GM12892 (cell line): ENCODE measurements around the gene TIMM29. TPM values are rescaled to one million over a fixed set of nuclear protein-coding genes. Genes with fewer than 3 reads are reported as not detected.
A peak's percentile ranks its signal among the peaks of the same experiment; 100 is the strongest.

Experiments used
- DNase-seq: peaks from one replicate; pipeline ENCODE4 v3.0.0; 2011; ENCODE audit not compliant: insufficient read length
- FAIRE-seq: peaks from 2 replicates; lab custom pipeline; 2011; peaks lifted over from hg19 to GRCh38; lab: Jason Lieb, UNC
- POLR2A ChIP-seq: IDR thresholded peaks from 2 replicates; pipeline ENCODE4 v1.6.1; 2011; ENCODE audit warnings: low read depth, low read length, control low read depth
- POLR2AphosphoS5 ChIP-seq: IDR thresholded peaks from 2 replicates; pipeline ENCODE4 v1.6.1; 2011; ENCODE audit warnings: low read depth, low read length, control low read depth
- TAF1 ChIP-seq: IDR thresholded peaks from 2 replicates; pipeline ENCODE4 v1.6.1; 2011; ENCODE audit warnings: low read depth, mild to moderate bottlenecking, control low read depth, low read length, borderline replicate concordance
- polyA plus RNA-seq: library from polyadenylated mRNA; unstranded; fragments of >200 nt; gene quantifications from one replicate; pipeline ENCODE4 v1.2.1, GENCODE V29; 2012; ENCODE audit warnings: missing spikeins, inconsistent platforms; ENCODE audit not compliant: missing spikeins

The TIMM29 gene
- 12.4 TPM for polyA plus RNA-seq

DNA sequence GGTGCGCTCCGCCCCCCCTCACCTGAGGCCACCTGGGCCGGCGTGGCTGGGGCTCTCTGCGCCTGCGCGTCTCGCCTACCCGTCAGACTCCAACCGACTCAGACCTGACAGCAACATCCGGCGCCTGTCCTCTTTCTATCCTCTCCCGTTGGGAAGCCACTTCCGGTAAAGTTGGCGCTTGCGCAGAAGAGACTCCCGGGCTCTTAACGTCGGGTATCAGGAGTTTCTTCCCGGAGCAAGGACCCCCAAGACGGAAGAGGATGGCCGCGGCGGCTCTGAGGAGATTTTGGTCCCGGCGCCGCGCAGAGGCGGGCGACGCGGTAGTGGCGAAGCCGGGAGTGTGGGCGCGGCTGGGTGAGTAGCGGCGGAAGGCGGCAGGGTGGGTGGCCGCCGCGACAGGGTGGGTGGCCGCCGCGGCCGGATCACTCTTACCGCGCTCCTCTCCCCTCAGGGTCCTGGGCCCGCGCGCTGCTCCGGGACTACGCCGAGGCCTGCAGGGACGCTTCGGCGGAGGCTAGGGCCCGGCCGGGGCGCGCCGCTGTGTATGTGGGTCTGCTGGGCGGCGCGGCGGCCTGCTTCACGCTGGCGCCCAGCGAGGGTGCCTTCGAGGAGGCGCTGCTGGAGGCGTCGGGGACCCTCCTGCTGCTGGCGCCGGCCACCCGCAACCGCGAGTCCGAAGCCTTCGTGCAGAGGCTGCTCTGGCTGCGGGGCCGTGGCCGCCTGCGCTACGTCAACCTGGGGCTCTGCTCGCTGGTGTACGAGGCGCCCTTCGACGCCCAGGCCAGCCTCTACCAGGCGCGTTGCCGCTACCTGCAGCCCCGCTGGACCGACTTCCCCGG lies at the start of gene TIMM29, which contains the start of gene YIPF2:
TSS of gene TIMM29 (plus strand) at position 249 of the 839 bp plus-strand sequence. CDS start at position 261, 12 bp downstream.
TSS of gene YIPF2 (minus strand) at position 77 of the 839 bp plus-strand sequence. CDS start 229 bp downstream, outside the sequence.
- DNase-seq (peak; percentile 97), FAIRE-seq (peak; percentile 89)
- TF ChIP-seq POLR2AphosphoS5 (no peak; the same call in 1 of the 2 replicates), POLR2A (peak; percentile 61), TAF1 (peak; percentile 66; the same call in 1 of the 2 replicates)

DNA sequence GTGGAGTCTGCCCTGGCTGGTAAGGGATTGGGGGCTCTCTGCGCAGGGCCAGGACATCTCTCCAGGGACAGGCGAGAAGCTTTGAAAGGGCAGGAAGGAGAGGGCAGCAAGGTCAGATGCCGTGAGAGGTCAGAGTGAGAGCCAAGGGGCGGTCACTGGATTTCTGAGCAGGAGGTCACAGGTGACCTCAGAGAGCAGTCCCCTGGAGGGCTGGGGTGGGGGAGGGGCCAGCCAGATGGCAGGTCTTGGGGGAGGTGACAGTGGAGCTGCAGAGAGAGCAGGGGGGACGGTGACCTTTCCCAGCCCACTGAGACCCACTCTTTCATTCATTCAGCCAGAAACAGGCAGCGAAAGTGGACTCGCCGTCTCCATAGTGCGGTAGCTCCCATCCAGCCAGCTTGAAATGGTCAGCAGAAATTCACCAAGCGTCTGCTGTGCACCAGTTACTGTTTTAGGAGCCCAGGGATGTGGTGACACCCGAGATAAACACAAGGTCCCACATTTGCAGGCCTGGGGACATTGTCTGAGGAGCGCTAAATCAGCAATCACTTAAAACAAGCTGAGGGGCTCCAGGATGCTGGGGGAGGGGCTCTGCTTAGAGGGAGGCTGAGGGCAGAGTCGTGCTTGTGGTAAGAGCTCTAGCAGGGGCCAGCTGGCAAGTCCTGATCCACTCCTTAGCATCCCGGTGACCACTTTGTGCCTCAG lies 47.1 kb upstream of the TIMM29 start:
- DNase-seq (no peak), FAIRE-seq (no peak)
- TF ChIP-seq POLR2AphosphoS5 (no peak), POLR2A (no peak), TAF1 (no peak)

DNA sequence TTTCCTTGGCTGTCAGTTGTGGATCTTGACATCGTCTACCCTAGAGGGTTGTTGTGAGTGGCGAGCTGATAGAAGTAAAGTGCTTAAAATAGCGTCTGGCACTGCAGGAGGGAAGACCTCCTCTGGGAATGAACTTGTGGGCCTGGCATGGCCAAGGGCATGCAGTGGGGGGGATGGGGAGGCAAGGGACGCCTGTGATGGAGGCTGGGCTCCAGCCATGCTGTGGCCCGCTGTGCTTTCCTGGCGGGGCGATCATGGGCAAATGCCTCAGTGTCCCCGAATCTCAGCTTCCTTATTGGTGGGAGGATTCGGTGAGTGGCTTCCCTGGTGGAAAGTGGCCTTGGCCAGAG lies 46.5 kb upstream of the TIMM29 start:
- DNase-seq = no peak
- FAIRE-seq = no peak
- TF ChIP-seq POLR2AphosphoS5 = no peak

DNA sequence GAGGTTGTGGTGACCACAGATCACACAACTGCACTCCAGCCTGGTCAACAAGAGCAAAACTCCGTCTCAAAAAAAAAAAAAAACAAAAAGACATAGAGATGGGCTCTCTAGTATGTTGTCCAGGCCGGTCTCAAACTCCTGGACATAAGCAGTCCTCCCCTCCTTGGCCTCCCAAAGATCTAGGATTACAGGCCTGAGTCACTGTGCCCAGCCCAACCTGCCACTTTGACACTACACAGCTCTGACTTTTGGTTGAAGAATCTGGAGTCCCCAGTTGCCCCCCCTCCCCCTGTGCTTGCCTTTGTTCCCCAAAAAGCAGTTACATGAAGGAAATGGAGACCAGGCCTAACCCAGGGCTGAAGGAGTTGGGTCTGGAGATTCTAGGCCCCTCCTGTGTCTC lies 44.3 kb upstream of the TIMM29 start:
- TF ChIP-seq POLR2A (no peak), TAF1 (no peak), POLR2AphosphoS5 (no peak)
- no peak for FAIRE-seq
- no peak for DNase-seq

DNA sequence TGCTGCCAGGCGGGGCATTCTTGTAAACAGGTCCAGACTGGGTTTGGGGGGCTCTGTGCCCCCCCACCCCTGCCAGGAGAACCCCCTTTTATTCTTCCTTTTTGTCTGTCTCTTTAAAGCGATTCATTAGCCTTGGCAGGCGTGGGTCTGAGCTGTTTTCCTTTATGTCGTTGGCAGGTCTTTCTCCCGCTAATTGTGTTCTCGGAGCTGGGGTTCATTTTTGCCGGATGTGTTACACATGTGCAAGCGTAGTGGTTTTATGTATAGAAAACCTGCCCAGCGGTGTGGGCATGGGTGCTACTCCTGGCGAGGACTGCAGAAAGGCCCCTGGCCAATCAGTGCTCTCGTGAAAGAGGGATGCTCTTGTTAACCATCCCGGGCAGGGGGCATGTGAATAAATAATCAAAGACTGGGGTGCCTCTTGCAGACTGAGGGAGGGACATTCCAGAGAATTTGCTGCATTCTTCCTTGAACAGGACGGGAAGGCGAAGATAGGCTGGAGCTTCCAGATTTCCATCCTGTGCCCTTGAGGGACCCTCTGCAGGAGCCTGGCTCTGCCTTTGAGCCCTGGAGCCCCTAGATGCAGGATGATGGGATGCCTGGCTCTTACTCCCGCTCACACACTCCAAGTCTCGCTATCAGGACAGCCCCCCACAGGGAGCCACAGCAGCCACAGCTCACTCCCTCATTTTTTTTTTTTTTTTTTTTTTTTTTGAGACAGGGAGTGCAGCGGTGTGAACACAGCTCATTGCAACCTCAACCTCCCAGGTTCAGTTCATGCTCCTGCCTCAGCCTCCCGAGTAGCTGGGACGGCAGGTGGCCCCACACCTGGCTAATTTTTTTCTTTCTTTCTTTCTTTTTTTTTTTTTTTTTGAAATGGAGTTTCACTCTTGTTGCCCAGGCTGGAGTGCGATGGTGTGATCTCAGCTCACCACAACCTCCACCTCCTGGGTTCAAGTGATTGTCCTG lies 43.1 kb upstream of the TIMM29 start:
- no peak for DNase-seq
- no peak for FAIRE-seq

DNA sequence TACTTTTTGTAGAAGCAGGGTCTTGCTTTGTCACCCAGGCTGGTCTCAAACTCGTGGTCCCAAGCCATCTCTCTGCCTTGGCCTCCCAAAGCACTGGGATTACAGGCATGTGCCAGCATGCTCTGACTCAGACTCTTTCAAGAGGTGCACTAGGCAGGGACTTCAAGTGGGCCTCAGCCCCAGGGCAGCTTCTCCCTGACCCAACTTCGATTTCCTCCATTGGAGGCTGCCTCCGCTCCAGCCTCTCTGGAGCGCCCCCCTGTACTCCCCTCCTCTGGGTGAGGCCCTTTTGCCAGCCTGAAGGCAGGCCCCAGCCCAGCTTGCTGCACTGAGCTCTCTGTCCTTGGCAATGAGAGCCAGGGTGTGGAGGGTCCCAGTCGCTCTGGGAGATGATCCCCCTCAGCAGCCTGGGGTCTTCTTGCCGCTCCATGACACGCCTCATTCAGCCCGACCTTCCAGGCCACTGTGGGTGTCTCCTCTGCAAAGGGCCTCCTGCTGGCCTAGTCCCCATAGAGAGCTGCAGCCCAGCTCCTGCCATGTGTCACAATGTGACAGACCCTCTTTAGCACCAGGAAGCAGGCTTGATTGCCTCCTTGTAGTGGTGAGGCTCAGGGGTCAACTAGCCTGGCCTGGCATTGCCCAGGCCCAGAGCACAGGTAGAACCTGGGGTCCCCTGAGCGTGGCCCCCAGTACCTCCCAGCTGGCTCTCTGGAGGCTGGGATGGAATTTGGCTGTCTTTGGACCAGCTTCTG lies 40.8 kb upstream of the TIMM29 start:
- TF ChIP-seq POLR2AphosphoS5 (no peak), TAF1 (no peak), POLR2A (no peak)
- no peak for DNase-seq
- FAIRE-seq = no peak

More for the DNA sequence above, 43.1 kb upstream of the TIMM29 start:
- TF ChIP-seq TAF1 = no peak

DNA sequence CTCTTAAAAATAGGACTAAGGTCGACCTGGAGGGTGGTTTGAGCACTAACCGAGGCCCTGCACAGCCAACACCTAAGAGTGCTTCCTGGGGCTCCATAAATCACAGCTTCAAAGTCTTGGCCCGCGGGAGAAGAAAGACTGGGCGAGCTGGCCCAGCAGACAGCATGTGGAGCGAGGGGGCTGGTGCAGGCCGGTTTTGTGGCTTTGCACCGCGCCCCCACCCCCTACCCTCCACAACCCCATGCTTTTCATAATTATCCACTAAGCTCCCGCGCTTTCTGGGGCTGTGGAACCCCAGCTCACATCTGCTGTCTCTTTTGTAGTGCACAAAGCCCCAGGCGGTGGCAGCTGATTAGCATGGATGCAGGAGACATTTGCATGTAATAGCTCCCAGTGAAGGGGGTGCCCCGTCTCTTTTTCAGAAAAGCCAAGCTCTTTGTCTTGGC lies 40.2 kb upstream of the TIMM29 start:
- TF ChIP-seq POLR2A = no peak
- no peak for TF ChIP-seq POLR2AphosphoS5
- TF ChIP-seq TAF1 = no peak
- DNase-seq (no peak), FAIRE-seq (peak; percentile 78)

DNA sequence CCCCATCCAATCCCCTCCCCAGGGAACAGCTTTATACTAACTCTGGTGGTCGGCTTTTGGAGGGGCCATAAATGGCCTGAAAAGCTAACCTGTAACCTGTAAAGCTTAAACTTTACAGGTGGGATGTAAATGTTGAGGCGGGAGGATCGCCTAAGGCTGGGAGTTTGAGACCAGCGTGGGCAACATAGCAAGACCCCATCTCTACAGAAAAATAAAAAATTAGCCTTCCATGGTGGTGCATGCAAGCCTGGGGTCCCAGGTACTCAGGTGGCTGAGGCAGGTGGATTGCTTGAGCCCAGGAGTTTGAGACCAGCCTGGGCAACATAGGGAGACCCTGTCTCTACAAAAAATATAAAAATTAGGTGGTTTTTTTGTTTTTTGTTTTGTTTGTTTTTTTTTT lies 38.7 kb upstream of the TIMM29 start:
- DNase-seq (no peak), FAIRE-seq (no peak)
- TF ChIP-seq TAF1 (no peak), POLR2A (no peak), POLR2AphosphoS5 (no peak)

DNA sequence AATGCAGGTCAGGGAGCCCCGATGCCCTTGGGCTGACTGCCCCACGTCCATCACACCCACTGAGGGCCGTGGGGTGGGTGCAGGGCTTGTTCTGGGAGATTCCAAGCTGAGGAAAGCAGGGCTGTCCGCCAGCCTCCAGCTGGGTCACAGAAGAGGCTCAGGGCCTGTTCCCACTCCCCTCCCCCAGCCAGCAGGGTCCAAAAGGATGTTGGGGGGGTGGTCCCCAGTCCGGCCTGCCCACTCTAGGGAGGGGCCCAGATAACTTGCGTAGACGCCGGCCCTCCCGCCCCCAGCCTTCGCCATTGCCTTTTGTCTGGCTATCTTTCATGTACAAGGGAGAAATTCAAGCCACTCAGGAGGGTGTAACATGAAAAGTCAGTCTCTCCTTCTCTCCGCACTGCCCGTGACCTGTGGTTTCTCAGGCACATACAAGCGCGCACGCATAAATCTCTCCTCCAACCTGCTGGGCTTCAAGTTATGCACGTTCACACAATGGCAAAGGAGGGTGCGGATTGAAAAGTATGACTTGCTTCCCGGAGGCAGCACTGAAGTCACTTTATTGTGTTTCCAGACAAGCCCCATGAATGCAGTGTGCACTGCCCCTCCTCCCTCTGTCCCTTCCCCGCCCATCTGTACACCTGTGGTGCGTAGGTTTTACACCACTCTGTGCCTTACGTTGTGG lies 37.1 kb upstream of the TIMM29 start:
- TF ChIP-seq POLR2A = no peak
- TF ChIP-seq POLR2AphosphoS5 = no peak
- TF ChIP-seq TAF1 = no peak
- FAIRE-seq = peak; percentile 36
- no peak for DNase-seq

DNA sequence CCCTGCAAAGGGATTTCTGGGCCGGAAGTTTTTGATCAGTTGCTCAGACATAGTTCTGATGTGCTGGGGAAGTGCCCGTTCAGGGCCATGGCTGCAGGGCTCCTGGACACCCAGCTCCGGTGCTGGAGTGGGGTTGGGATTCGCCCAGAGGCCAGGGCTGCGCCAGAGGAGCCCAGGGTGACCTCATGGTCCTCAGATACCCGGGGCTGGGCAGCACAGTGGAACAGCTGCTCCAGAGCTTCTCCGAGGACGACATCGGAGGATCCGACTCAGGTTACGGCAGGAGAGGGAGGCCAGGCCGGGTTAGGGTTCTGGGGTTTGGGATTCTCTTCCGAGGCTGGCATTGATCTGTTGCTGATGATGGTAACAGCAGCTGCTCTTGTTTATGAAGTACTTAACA lies 36.4 kb upstream of the TIMM29 start:
- TF ChIP-seq POLR2A = no peak
- DNase-seq (no peak), FAIRE-seq (no peak)
